GM18526 (cell line): Measurements from ENCODE around the gene HRNR.

Source experiments
- POLR2A ChIP-seq: IDR thresholded peaks from 3 replicates; pipeline ENCODE4 v1.6.1; 2011; ENCODE audit not compliant: insufficient read length; ENCODE audit errors: extremely low read depth

Gene HRNR

DNA sequence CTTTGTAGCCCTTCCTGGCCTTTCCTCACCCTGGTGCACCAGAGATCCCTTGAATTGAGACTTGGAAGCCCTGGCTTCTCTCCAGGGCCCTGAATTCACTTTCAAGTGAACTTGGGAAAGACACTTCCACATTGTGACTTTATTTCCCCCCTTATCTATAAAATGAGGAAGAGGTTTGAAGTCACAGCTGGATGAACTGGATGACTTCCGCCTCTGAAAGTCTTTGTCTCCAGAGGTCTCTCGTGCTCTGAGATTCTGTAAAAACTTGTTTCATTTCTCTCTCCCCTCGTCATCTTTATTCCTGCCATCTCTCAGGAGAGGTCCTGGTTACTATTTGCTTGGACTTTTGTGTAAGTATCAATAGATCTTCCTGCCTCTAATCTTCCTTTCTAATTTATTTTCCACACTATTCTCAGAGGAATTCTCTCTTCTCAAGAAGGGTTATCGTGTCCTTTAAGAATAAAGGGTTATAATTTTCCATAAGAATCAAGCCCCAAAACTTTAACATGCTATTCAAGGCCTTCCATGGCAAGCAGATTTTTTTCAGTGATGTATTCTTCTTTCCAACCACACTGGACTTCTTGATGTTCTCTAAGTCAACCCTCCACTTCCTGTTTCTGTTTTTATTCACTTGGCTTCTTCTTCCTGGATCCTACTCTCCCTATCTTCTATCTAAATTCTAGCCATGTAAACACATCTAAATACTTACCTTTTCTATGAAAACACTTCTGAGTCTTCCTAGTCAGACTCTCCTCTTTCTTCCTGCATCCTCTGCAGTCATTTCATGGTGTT, 58.5 kb downstream of the HRNR start:
- TF ChIP-seq POLR2A = no peak

DNA sequence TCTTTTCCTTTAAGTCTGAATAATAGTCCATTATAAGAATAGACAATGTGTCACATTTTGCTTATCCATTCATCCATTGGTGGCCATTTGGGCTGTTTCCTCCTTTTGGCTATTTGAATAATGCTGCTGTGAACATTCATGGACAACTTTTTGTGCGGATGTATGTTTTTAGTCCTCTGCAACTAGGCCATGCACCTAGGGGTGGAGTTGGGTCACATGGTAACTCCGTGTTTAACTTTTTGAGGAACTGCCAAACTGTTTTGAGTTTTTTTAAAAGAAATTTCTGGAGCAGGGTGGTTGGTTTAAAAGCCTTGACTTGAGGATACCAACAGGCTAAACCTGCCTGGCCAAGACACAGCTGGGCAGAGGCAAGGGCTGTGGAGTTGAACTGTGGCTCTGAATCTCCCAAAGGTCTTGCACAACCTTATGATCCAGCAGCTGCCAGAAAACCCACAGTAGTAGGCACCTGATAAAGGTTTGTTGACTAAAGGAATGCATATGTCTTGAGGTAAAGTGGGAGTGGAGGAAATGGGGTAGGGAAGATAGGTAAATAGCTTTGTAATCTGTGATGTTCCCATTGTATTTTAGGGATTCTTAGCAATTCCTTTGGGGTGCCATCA, 59.4 kb downstream of the HRNR start:
- no peak for TF ChIP-seq POLR2A

DNA sequence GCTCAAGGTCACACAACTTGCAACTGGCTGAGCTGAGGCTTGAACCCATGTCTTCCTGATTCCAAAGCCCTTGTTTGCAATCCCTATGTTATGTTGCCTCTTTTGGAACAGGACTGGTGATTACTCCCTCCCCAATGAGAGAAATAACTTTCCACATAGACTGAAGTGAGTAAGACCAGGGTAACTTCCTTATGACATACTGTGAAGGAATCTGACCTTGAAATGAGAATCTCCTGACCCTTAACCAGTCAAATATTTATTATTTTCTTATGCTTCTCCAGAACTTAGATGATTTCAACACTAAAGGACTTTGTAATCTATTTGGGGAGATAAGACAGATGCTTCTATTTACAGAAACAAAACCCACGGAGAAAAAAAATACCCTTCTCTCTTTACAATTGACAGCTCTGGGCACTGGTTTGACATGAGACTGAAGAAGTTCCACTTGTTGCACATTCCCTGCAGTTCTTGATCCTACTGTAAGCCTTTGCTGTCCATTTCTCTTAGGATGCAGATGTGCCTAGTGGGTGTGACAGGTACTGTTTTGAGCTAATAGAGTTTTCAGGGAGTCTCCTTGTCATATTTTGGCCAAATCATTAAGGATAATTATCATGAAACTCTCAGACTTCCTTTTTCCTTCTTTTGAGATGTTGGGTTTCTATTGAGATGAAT, 61.1 kb downstream of the HRNR start:
- TF ChIP-seq POLR2A = no peak
